HG03196 (cell line): ENCODE results near the gene NR2F2.

Experiments used
- ATAC-seq: cut with Tn5 transposase; IDR thresholded peaks from one replicate; pipeline ENCODE4 v1.9.1; 2021; ENCODE audit not compliant: unreplicated experiment

The NR2F2 gene

DNA sequence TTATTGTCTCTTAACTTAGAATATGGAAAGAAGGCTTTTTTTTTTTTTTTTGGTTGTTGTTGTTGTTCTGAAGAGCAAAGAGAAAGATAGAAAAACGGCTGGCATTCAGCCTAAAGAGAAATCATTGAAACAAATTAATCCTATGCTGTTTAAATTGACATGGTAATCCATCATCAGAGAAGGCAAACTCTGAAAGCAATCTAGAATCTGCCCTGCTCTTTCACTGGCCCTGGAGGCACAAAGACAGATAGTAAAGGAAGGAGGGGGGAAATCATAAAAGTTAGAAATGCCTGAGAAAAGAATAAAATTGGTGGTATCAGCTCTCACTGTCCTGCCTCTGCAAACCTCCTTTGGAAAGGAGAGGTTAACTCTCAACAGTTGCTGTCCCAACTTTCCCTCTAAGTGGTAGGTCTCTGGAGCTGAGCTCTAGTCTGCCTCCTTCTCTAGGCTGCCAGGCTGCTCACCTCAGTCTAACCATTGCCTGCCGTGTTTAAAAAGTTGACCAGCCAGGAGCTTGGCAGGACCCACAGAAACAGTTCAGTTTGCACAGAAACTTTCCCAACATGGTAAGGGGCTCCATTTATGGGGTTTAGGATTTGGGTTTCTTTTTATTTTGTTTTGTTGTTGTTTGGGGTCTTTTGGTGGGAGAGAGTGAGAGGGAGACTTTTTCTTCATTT lies 13.4 kb upstream of the NR2F2 start:
- no peak for ATAC-seq

DNA sequence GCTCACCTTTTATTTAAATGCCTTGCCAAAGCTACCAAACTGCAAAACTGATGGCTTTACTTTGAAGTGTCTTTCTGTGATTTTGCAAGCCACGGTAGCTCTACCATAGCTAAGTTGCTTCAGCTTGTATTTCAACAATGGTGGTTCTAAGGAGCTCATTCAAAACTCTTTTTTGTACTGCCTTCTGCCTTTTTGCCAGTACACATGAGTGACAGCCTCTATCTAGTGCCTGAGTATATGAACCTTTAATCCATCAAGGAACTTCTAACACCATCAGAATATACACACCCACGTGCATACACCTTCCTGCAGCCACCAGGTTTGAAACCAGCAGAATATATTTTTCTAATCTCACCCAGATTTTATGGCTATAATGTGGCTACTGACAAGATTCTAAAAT lies 10.4 kb upstream of the NR2F2 start:
- no peak for ATAC-seq

DNA sequence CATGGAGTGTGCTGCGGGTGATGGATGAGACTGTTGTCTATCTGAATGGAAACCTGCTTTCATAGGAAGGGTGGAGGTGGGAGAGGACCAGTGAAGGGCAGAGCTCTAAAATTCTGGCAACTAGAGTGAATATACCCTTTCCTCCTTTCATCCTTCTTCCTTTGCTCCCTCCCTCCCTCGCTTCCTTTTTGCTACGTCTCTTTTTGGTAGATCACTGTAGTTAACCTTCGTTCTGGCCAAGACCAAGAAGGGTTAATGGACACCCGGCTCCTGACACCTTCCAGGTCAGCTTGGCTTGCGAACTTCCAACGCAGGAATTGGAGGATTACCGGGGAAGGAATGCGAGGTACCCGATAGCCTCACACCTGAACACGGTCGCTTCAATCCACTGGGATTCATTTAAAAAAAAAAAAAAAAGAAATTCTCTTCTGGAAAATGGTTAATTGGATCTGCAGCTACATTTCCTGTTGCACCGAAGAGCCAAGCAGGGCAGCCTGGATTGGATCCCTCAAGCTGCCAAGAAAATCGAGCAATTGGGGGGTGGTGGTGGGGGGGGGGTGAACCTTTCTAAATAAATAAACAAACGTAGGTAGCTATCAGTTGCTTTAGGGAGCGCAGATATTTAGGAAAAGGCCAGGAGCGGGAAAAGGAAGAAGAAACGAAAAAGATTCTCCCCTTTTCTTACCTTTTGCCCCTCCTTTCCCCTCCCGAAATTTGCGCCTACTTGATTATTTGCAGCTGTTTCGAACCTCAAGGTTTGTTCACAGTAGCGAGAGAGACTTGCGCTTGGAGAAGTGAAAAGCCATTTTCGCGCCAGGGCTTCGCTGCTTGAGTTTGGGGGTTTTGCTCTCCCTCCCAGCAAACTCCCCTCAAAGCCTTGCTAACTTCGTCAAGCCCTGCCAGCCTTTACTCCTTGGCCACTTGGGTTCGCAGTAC lies 9.5 kb upstream of the NR2F2 start:
- ATAC-seq, result no peak

DNA sequence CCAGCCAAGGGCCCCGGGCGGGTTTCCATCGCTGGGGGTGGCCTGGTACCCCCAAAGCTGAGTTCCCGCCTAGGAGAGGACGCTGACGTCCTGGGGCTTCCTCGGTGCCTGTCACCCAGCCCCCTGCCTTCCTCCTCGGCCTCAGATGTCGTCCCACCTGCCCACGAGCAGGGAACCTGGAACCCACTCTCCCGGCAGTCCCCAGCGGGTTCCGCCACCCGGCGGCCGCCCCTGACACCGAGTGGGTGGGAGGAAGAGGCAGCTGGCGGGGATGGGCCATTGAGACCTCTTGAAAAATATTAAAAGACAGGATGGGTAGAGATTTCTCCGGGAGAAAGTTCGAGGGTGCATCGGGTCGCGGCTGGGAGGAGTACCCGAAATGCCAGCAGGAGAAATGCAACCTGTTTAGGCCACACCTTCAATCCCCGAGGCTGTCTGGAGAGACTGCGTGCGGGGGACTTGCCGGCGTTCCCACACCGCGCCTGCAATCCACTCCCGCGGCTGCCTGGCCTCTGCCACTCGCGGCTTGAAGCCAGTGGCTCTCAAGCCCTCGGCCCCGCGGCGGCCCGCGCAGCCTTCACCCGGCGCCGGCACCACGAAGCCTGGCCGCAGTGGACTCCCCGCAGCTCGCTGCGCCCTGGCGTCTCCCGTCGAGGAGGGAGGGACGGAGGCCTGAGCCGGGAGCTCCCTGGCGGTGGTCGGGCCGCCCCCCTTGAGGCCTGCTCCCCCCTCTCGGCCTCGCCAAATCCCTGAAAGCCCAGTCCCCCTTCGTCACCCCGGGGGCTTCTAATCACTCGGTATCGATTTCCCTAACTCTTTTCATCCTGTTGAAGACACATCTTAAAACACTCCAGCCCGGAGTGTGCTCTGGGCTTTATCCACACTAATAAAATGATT lies 8.6 kb upstream of the NR2F2 start:
- ATAC-seq, result no peak

DNA sequence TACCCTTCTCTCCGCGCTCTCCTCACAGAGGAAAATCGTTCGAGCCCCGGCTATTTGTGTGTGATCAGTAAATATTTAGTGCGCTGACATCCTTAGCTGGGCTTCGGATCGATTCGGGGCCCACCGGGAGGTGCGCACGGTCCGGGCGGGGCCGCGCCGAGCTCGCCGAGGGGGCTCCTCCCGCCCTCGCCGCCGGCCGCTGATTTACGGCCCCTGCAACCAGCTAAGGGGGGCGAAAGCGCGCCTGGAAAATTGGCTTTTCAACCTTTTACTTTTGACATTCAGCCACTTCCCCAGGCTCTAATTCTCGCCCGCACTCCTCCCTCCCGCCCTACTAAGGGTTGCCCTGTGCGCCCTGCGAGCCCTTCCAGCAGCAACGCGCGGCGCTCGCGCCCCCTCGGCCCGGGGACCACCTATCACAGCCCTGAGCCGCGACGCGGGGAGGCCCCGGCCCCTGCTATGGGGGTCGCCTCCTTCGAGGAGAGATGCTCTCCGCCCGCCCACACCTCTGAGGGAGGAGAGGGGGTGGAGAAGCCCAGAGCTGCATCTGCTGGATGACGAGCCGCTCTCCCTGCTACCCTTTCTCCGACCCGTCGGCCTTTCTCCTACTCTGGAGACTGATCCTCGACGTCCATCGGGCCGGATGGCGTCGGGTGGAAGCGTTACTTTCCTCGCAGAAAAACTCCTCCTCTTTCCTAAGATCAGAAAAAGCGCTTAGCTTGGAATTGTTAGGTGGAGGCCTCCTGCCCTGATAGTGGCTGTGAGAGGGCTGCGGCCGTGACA lies 7.8 kb upstream of the NR2F2 start:
- no peak for ATAC-seq

DNA sequence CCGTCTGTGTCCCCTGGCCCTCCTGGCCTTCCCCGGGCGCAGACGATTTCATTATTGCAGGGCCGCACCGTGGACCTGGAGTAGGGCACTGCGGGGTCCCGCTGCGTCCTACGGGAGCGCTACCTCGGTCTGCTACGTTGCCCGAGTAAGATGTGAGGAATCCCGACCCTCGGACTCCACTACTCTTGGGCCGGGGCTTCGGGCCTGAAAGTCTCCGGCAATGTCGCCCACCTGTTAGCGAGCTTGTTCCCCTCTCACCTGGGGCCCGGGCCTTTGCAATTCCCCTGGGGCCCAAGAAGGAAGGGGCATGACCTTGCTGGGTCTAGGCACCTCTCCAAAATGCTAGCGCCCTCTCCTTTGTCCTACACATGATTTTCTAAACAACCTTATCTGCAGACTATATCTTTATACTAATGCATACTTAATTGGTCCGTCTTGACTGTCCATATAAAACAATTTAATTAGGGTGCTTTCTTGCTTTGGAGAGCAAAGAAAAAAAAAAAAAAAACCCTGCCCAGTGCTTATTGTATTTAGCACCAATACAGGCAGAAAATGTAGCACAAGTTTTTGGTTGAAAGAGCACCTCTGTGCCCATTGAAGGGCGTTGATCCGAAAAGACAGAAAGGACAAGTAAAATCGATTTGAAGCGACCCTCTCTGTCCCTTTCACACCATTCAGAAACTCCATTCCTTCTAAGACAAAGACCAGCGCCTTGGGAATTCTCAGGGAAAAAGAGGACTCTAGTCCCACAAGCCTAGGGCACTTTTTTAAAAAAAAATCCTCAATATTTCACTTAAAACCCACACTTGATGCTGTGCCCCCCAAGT lies 7.0 kb upstream of the NR2F2 start:
- ATAC-seq, result no peak

DNA sequence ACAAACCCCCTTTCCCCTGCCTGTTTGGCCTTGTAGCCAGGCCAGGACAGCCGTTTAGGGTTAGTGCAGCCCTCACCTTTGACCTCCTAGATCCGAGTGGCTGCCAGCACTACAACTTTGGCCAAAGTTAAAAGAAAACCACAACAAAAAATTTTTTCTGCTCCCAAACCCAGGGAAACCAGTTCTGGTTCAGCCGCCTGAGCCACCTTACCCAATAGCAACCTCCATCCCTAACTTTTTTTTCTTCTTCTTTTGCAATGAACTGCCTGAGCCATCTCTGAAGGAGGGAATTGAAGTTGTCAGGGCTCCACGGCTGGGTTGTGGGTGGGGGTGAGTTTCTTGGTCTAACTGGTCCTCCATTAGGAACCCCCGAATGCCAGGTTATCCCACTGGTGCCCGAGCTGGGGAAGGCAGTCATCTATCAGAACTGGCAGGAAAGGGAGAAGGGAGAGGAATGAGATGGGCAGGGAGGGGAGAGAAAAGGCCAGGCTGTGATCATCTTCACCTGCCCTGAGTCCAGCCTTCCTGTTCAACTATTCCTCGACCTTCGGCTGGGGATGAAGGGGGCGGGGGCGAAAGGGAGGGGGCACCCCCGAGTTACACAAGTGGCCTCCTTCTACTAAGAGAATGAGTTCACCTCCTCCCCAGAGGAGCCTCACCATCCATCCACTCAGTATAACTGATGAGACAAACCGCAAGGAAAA lies 6.2 kb upstream of the NR2F2 start:
- no peak for ATAC-seq

DNA sequence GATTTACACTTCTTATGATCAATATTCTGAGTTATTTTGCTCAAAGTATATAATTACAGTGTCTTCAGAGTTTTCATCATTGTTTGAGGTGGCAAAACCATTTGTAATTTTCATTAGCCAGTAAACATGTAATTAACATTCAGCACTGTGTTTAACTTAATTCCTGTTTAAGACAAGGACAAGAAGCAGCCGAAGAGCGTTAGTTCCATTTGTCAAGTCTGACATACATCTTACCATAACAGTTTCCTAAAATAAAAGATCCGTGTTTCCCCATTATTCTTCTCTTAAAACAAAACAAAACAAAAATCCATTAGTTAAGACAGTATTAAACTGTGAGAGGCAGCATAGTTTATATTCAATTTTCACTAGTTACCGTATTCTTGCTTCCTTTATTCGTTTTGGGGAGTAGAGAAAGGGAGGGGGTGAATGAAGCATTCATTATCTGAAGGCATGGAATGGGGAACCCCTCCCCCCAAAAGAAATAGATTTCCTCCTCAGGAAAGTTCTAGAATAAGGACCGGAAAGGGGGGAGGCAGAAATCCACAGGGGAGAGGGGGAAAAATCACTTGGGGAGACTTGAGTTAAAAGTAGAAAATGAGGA lies 5.5 kb upstream of the NR2F2 start:
- no peak for ATAC-seq

DNA sequence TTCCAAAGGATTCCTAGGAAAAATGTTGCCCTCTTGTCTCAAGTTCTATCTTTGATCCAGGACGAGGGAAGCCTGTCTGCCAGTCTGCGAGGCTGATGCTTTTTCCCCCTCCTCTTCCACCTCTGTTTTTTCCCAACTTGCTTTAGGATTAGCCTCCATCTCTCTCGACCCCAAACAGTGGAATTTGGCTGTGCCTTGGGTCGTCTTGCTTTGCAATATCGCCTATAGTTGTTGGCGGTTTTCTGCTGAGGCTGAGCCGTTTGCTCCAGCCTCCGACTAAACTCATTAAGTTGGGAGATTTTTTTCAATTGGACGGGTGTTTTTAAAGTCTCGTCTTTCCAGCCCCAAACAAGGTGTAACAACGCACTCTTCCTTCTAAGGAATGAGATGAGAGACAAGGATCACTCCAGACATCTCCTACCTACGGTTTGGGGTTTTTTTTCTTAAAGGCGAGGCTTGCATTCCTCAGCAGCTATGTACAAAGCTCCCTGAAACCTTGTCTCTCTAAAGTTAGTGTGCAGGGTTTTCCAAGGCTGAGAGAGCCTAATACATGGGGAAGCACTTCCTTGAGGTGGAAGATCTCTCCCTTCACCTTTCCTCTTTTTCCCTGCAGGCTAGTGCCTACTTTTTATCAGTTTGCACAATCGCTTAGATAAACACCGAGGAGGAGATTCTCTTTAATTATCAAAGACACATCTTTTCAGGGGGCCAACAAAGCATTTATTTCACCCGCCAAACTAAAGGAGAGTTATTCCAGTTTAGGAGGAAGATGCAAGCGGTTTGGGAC lies 4.8 kb upstream of the NR2F2 start:
- no peak for ATAC-seq

DNA sequence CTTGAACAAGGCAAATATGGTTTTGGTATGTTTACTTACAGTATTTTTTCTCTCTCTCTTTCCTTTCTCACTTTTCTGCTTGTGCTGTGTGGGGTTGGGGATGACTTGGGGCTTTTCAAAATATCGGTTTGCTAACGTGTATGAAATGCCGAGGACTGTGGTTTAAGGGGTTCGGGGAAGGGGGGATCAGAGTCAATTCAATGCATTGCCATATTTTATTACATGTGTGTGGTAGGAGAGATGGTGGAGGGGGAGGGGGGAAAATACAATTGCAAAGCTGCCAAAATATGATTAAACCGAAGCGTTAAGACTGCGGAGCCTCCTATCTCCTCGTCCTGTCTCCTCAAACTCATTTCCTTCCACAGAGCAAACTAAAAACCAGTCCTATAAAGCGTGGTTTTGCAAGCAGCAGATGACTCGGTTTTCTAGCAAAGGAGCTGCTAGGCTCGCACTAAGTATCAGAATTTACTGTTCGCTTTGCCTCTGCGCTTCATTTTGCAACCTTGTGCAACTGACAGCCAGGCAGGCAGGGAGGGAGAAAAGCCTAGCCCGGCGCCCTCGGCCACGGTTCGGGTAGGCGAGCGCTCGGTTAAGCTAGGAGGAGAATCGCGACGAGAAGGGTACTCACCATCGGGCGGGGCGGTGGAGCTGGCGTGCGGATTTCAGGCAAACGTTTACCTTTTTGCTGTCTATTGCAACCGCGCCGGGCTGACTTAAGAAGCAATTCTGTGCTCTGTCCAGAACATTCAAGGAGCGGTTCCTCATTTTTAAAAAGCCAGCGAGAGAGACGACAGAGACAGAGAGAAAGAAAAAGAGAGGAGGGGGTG lies 4.0 kb upstream of the NR2F2 start:
- ATAC-seq, result no peak

DNA sequence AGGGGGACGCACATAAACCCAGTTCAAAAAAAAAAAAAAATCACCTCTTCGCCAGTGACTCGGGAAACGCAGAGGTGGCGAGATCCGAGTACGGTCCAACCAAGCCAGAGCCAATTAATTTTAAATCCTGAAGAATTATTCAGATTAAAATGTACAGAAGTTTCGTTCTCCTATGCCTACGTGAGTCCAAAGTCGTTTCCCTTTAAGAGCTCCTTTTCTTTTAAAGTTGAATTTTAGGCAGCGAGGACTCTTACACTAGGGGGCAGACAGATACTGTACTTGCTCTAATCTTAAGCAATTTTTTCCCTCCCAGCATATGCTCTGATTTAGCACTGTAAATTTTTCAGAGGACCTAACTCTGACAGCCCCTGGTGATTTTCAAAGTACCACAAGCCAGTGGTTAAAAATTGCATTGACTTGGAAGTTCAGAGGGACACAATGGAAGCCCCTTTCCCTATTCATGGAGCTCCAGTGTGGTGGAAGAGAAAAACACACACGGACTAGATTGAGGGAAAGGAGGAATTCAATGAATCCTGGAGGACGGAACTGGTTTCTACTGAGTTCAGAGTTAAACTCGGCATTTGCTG lies 3.3 kb upstream of the NR2F2 start:
- ATAC-seq, result no peak

DNA sequence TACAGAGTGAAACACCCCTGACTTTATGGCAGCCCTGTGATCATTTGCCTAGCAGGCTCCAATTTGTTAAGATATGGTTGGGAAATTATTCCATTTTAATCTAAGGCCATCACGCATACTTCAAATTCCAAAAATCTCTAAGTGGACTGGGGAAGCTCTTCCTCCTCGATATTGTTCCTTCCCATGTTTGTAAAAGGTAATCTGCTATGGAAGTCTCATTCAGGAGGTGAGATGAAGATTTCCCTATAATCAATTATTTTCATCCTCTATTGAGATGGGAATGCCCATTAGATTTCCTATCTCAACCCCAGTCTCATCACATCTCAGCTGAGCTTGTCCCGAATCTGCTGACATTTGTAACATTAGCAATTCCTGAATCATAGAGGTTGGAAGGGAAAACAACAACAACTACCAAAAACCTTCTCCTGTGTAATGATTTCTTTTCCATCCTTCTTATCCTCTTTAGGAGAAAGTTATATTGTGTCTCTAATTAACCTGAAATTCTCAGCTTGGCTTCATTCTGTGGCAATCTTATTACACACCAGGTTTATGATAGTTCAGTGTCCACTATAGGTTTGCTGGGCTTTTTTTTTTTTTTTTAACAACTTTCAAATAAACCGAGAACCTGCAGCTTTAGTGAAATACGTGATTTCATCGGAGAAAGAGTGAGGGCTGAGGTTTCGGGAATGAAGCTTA lies 2.2 kb upstream of the NR2F2 start:
- no peak for ATAC-seq

DNA sequence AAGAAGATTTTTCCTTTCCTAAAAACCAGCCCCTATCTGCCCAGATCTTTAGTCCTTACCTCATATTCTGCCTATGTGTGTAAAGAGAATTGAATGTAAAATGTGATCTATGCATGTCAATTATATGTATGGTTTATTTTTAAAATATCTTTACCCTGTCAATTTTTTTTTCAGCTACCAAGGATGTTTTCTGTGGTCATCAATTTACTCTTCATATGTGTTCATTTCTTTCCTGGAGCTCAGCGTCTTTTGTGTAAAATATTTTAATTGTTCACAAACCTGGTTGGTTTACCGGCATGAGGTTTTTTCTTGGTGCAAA lies 1.7 kb upstream of the NR2F2 start:
- no peak for ATAC-seq

DNA sequence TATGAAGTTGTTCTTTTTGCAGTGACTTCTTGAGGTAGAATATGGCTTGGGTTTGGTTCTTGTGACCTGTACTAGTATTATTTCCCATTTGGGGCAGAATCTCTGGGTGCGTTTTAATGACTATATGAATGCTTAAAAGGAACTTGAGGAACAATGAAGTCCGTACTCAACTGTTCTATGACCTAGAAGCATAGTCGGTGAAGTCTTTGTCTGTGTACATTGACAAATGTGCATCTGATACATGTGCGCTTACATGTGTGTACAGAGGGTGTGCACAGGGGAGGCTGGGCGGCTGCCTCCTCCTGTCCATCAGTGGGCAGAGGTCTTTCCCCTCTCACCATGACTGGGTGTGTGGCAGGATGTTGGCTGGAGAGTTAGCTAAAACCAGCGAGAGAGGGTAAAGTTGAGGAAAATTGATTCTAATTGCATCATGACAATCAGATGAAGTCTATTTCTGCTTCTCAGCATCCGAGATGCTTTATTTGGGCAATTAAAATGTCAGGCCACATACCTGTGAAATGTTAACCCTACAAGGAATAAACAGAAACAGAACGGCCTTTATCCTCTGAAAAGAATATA lies 1.0 kb upstream of the NR2F2 start:
- ATAC-seq, result no peak

DNA sequence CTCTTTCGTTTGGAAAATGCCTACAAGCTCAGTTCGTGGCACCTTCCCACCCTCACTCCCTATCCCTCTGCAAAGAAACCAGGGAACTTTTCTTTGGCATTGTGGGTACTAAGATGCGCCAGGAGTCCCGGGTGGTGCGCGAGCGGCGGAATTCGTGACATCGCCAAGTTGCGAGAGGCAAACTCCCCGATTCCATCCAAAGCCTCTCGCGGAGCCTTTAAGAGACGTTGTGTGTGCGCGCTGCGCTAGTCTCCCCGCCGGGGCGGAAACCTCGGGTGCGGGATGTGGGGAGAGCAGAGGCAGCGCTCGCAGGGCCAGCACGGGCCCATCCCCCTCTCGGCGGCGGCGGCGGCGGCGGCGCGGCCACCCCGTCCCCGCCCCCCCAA lies 443 bp upstream of the NR2F2 start:
- peak; percentile 21 for ATAC-seq
